Activated T-cell treated with anti-CD3 and anti-CD28 coated beads, Interleukin-2, amount 50 U/mL, for 72 hours (primary cell): ENCODE results near the gene UFSP1. TPM values are rescaled to one million over a fixed set of nuclear protein-coding genes. Genes with fewer than 3 reads are reported as not detected.

Experiments
- ATAC-seq, 2 donors: fragments of 150-1000 bp; cut with Tn5 transposase; replicated peaks in 1 of 2; 2 replicates each; pipeline ENCODE4 v1.10.0; 2021; ENCODE audit warnings: moderate library complexity in 2 of 2, mild to moderate bottlenecking in 1 of 2
- DNase-seq, 2 donors: peaks; one replicate each; pipeline ENCODE4 v3.0.0; 2021 to 2022; ENCODE audit warnings: mixed read lengths in 1 of 2
- H3K27ac Mint-ChIP-seq: one replicate; pipeline ENCODE4 v1.8.0; 2022; ENCODE audit warnings: mild to moderate bottlenecking, moderate library complexity, mixed read lengths
- H3K27me3 Mint-ChIP-seq: one replicate; pipeline ENCODE4 v1.8.0; 2022; ENCODE audit warnings: low read depth, mixed read lengths
- H3K36me3 Mint-ChIP-seq, 2 donors: one replicate each; pipeline ENCODE4 v1.8.0; 2022; ENCODE audit warnings: mixed read lengths in 2 of 2, mild to moderate bottlenecking in 1 of 2; ENCODE audit not compliant: insufficient read depth in 2 of 2
- H3K4me1 Mint-ChIP-seq: one replicate; pipeline ENCODE4 v1.8.0; 2022; ENCODE audit warnings: low read depth, mixed read lengths
- H3K4me3 Mint-ChIP-seq, 2 donors: one replicate each; pipeline ENCODE4 v1.8.0; 2022; ENCODE audit warnings: mild to moderate bottlenecking in 2 of 2, mixed read lengths in 2 of 2, moderate library complexity in 2 of 2
- H3K9me3 Mint-ChIP-seq, 2 donors: one replicate each; pipeline ENCODE4 v1.8.0; 2022; ENCODE audit warnings: mixed read lengths in 2 of 2
- total RNA-seq, 2 donors: library from RNA; stranded (reverse); gene quantifications; one replicate each; pipeline ENCODE4 v1.2.3, GENCODE V29; 2022

Gene UFSP1
- total RNA-seq, 2 donors from 2014 or later: 0.34 to 0.83 TPM

DNA sequence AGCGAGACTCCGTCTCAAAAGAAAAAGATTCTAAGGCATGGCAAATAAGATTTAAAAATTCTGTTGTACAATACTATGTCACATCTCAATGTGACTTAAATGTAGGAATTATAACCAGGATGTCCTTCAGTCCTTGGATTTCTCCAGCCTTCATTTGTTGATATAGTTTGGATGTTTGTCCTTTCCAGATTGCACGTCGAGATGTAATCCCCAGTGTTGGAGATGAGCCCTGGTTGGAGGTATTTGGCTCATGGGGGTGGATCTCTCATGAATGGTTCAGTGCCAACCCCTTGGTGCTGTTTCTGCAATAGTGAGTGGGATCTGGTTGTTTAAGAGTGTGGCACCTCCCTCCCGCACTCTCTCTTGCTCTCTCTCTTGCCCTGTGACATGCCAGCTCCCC is 19.0 kb upstream of the UFSP1 start:
- Mint-ChIP-seq H3K36me3 (no peaks in the 10 kb centered on the region), H3K27me3 (no peaks in the 10 kb centered on the region), H3K27ac (no peak overlapping the region), H3K4me1 (no peaks in the 10 kb centered on the region), H3K9me3 (peaks cover 0 to 2% of the 10 kb centered on the region in 2 donors), H3K4me3 (no peak overlapping the region)
- ATAC-seq (no peak), DNase-seq (no peak)

DNA sequence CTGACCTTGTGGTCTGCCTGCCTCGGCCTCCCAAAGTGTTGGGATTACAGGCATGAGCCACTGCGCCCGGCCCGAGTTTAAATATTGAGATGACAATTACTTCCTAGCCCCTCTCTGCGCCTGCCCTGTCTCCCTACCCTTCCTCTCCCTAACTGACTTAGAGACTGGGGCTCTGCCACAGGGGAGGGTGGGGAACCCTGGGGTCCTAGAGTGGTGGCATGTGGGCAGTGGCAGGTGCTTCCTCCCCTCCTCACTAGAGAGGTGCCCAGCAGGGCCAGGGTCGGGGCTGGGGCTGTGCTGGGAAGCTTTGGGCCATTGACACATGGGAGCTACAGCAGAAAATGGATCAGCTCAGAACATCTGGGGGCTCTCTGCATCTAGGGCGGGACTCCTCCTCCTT is 13.1 kb upstream of the UFSP1 start:
- no peak overlapping the region for H3K27ac Mint-ChIP-seq
- H3K27me3 Mint-ChIP-seq: peaks cover 14% of the 10 kb centered on the region
- no peaks in the 10 kb centered on the region for H3K36me3 Mint-ChIP-seq
- H3K4me3 Mint-ChIP-seq: no peak overlapping the region
- no peaks in the 10 kb centered on the region for H3K9me3 Mint-ChIP-seq
- no peak for ATAC-seq
- no peaks in the 10 kb centered on the region for H3K4me1 Mint-ChIP-seq
- no peak for DNase-seq

DNA sequence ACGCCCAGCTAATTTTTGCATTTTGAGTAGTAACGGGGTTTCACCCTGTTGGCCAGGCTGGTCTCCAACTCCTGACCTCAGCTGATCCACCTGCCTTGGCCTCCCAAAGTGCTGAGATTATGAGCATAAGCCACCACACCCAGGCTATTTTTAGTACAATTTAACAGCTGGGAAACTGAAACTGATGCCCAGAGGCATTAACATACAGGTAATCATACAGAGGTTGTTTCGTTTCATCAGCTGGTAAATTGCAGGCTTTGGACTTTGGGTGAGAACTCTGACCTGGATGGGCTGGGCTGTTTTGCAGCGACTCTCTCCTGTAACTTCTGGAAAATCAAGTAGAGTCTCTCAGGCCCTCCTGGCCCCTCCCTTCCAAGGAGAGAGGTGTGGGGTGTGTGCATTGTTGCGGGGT is 12.4 kb upstream of the UFSP1 start:
- peaks cover 14% of the 10 kb centered on the region for H3K27me3 Mint-ChIP-seq
- no peak for DNase-seq
- H3K4me1 Mint-ChIP-seq: no peaks in the 10 kb centered on the region
- H3K4me3 Mint-ChIP-seq: no peak overlapping the region
- ATAC-seq: no peak
- no peak overlapping the region for H3K27ac Mint-ChIP-seq
- no peaks in the 10 kb centered on the region for H3K36me3 Mint-ChIP-seq
- no peaks in the 10 kb centered on the region for H3K9me3 Mint-ChIP-seq

DNA sequence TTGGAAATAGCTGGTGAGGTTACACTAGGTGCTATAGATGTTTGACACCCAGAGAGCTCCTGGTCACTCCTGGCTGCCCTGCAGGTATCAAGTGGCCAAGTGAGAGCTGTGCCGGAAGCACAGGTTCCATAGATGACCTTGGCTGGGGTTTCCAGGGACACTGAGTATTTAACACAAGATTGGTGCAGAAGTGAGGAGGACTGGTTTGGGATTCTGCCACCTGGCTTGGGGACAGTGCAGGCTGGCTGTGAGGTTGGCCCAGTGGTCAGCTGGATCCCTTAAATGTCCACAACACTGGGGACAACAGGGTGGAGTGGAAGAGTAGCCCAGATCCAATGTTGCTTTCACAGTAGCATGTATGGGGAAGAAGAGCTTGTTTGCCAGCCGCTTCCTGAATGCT is 11.5 kb upstream of the UFSP1 start:
- Mint-ChIP-seq H3K36me3 (no peaks in the 10 kb centered on the region), H3K9me3 (no peaks in the 10 kb centered on the region), H3K27ac (no peak overlapping the region), H3K27me3 (peaks cover 20% of the 10 kb centered on the region), H3K4me3 (no peak overlapping the region), H3K4me1 (peaks cover 6% of the 10 kb centered on the region)
- DNase-seq (no peak), ATAC-seq (no peak)

DNA sequence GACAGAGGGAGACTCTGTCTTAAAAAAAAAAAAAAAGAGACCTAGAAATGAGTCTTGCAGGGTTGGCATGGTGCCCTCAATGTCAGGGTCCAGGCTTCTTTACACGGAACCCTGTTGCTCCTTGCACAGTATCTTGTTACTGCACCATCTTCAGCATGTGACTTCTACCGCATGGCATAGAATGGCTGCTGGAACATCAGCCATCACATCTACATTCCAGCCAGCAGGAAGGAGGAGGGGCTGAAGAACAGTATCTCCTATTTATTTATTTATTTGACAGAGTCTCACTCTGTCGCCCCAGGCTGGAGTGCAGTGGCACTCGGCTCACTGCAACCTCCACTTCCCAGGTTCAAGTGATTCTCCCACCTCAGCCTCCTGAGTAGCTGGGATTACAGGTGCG is 9.9 kb upstream of the UFSP1 start:
- Mint-ChIP-seq H3K27ac (no peak overlapping the region), H3K4me3 (no peak overlapping the region), H3K36me3 (no peaks in the 10 kb centered on the region), H3K9me3 (no peaks in the 10 kb centered on the region), H3K4me1 (peaks cover 8% of the 10 kb centered on the region), H3K27me3 (peaks cover 23% of the 10 kb centered on the region)
- ATAC-seq (no peak), DNase-seq (no peak)

DNA sequence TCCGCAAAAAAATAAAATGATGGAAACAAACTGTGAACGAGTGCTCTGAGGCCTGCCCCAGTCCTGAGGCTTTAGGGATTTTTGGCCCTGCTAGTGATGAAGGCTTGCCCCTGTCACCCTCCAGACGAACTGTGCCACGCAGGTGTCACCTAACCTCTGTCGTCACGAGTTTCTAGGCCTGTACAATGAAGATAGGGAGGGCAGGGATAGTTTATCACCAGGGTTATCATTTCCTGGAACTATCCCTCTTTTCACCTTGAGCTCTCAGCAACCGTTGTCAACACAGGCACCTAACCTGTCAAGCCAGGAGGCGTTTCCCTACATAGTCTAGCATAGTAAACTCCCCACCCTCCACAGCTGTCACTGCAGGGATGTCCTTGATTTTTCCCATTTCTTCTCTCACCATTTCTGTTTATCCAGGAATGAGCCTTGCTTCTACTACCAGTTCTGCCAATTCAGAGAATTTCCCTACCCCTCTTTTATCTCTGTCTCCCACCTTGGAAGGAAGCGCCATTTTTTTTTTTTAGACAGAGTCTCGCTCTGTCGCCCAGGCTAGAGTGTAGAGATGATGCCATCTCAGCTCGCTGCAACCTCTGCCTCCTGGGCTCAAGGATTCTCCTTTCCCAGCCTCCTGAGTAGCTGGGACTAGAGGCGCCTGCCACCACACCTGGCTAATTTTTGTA is 8.4 kb upstream of the UFSP1 start:
- H3K4me3 Mint-ChIP-seq: peak overlapping the region in 1 of 2 donors; percentile 64
- H3K4me1 Mint-ChIP-seq: peaks cover 8% of the 10 kb centered on the region

DNA sequence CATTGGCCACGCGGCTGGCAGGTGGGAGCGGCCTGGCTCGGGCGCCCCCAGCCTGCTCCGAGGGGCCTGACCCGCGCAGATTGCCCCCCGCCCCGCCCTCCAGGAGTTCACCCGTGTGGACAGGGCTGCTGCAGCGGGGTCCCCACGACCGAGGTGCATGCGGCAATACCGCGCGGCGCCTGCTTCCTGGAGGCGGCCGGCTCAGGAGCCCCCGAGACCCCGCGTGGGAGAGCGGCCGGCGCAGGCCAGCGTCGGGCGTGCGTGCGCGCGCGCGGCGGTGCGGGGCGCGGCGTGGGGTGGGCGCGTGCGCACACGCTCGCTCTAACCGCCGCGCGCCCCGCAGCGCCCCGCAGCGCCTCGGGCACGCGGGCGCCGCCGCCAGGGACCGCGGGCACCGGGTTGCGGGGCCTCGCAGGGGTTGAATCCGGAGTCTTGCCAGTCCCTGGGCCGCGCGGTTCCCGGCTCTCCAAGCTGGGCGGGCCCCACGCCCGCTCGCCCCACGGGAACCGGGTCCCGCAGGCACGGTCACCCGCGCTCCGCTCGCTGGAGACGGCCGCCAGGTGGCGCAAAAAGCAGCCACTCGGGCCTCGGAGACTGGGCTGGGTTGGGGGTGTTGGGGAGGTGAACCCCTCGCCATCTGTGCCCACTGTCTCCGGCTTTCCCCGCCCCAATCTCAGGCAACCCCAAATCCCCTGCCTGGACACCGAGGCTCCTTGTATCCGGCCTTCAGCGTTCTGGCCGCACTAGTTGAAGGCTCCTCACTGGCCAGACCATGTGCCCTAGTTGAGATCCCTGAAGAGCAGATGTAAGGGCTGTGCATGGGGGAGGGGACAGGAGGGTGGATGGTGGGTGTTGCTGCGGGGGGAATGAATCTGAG is 7.5 kb upstream of the UFSP1 start:
- no peaks in the 10 kb centered on the region for H3K36me3 Mint-ChIP-seq
- H3K4me1 Mint-ChIP-seq: peaks cover 8% of the 10 kb centered on the region
- H3K27me3 Mint-ChIP-seq: peaks cover 42% of the 10 kb centered on the region
- DNase-seq (peak in 1 of 2 donors; percentile 65), ATAC-seq (peak; percentile 52 to 60)
- no peak overlapping the region for H3K27ac Mint-ChIP-seq
- H3K9me3 Mint-ChIP-seq: no peaks in the 10 kb centered on the region
- peak overlapping the region; percentile 49 to 64 for H3K4me3 Mint-ChIP-seq

More for the DNA sequence above, 8.4 kb upstream of the UFSP1 start:
- Mint-ChIP-seq H3K27ac (no peak overlapping the region), H3K27me3 (peaks cover 32% of the 10 kb centered on the region), H3K9me3 (no peaks in the 10 kb centered on the region), H3K36me3 (no peaks in the 10 kb centered on the region)
- DNase-seq: no peak
- ATAC-seq: no peak

DNA sequence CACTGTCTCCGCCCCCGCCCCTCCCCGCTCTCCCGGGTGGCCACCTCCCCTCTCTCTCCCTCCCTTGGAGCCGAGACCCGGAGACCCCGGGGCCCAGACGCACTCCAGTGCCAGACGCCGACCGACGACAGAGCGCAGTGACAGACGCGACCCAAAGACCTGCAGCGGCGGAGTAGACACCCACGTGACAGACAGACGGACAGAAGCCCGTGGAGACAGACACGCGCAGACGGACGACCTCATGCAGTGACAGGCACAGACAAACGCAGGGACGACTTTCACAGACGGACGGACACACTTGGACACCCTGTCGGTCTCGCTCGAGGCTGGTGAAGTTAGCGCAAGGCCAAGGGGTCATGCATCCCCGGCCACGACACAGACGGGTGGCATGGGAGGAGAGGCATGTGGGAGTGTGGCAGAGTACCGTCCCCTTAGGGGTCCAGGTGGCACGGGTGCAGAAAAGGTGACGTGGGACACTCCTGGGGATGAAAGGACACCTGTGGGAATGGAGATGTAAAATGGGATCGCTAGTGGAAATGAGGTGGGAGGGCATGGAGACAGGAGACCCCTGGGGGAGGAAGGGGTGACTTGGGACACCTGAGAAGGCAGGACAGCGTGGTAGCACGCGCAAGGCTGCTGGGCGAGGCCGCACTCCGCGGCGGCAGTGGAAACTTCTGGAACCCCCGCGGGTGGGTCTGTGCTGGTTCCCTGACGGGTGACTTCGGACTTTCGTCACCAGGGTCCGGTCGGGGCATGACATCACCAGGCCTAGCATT is 6.6 kb upstream of the UFSP1 start:
- peaks cover 50% of the 10 kb centered on the region for H3K27me3 Mint-ChIP-seq
- no peak overlapping the region for H3K27ac Mint-ChIP-seq
- H3K4me3 Mint-ChIP-seq: peak overlapping the region; percentile 72 to 88
- peaks cover 14% of the 10 kb centered on the region for H3K4me1 Mint-ChIP-seq
- H3K36me3 Mint-ChIP-seq: no peaks in the 10 kb centered on the region
- no peaks in the 10 kb centered on the region for H3K9me3 Mint-ChIP-seq
- ATAC-seq (peak; percentile 25 to 32), DNase-seq (peak in 1 of 2 donors; percentile 39)

DNA sequence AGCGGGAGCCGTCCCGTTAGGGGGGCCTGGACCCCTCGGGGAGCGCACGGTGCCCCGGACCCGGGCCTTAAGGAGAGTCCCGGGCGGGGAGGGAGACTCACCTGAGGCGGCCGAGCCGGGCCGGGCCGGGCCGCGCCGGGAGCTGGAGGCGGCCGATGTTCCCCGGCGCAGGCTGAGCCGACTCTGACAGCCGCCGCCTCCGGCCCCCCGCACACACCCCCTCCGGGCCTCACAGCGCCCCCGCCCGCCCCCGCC is 6.1 kb upstream of the UFSP1 start, which contains the start of gene ACHE:
ACHE (minus strand) TSS at position 188 of the 255 bp plus-strand sequence. CDS start 1,656 bp downstream, outside the sequence.
- Mint-ChIP-seq H3K27me3 (peaks cover 47% of the 10 kb centered on the region), H3K27ac (no peak within 1 kb of the TSS), H3K4me3 (peak within 1 kb of the TSS; percentile 72 to 88), H3K9me3 (no peaks in the 10 kb centered on the region), H3K4me1 (peaks cover 18% of the 10 kb centered on the region), H3K36me3 (no peaks in the 10 kb centered on the region)
- DNase-seq (no peak), ATAC-seq (peak; percentile 27 to 40)

DNA sequence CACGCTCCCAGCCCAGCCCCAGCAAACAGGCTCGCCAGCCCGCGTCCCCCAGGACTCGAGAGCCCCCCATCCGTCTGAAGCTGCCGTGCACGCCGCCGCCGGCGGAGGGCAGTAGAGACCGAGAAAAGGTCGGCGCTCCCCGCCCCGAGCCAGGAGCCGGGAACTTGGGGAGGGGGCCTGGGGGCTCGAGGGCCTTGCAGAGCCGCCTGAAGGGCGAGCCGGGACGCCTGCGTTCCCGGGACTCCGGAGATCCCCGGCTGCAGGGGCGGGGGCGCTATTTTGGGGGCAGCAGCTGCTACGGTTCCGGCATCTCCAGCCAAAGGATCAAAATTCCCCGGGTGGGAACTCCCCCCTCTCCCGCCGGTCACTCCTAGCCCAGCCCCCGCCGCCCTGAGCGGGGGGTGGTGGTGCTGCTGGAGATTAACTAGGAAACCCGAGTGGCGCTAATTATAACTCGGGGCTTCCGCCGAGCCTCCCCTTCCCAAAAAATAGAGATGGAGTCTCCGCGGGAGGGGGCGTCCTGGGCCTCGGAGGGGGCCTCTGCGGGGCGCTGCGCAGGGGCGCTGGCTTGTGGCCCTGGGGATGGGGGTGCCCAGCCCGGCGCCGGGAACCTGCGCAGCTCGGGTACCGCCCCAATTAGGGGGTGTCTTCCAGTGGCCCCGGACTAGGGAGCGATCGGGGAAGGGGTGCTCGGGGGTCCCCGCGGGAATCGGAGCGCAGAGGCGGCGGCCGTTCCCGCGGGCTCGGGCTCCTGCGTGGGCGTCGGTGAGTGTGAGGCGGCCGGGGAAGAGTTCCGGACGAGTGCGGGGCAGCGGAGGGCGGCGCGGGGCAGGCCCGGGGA is 5.6 kb upstream of the UFSP1 start:
- peak; percentile 72 to 77 for DNase-seq
- peak; percentile 26 to 27 for ATAC-seq
- Mint-ChIP-seq H3K4me1 (peaks cover 23% of the 10 kb centered on the region), H3K4me3 (peak overlapping the region; percentile 52 to 62), H3K9me3 (no peaks in the 10 kb centered on the region), H3K36me3 (no peaks in the 10 kb centered on the region), H3K27ac (no peak overlapping the region), H3K27me3 (peaks cover 52% of the 10 kb centered on the region)

DNA sequence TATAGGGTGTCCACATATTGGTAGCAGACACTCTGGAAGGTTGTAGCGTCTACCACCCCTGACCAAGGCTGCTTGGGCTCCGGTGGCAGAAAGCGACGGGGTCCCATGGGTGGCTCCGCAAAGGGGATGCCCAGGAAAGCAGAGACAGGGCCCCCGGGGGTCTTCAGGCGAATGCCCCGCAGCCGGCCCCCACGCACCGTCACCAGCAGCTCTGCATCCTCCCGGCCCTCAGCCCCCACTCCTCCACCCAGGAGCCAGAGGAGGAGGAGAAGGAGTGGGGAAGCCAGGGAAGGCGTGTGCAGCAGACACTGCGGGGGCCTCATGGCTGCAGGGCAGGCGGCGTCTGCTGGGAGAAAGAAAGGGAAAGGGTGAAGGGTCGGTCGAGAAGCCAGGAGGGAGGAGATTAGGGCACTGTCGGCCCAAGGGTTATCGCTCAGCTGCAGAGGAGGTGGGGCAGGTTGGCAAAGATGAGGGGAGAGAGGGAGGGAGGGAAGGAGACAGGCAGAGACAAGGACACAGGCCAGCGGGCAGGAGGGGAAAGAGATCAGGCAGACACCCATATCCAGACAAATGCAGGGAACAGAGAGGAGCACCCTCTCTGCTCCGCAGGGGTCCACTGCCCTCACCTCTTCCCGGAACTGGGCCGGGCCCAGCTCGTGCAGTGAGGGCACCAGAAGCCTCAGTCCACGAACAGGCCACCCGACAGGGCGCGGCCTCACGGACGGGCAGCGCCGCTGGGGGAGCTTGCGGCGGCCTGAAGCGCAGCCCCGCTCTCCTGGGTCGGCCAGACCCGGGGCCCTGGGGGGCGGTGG is 4.6 kb upstream of the UFSP1 start:
- DNase-seq: no peak

More for the DNA sequence above, 4.6 kb upstream of the UFSP1 start:
- H3K27ac Mint-ChIP-seq: no peak overlapping the region
- peaks cover 24% of the 10 kb centered on the region for H3K4me1 Mint-ChIP-seq
- ATAC-seq: no peak
- no peaks in the 10 kb centered on the region for H3K36me3 Mint-ChIP-seq
- peaks cover 52% of the 10 kb centered on the region for H3K27me3 Mint-ChIP-seq
- no peaks in the 10 kb centered on the region for H3K9me3 Mint-ChIP-seq
- H3K4me3 Mint-ChIP-seq: peak overlapping the region; percentile 8 to 63
